Stimulated activated CD4-positive, alpha-beta T cell treated with anti-CD3 and anti-CD28 coated beads, Interleukin-15, amount 100 ng/mL, for 48 hours (primary cell): ENCODE results near the gene GTPBP6.

Experiments
- DNase-seq, 2 donors: peaks; one replicate each; pipeline ENCODE4 v3.0.0-alpha.2; 2020; ENCODE audit warnings: low read depth in 2 of 2

Gene GTPBP6

GRCh38 chrX:318739-319578 lies at the start of gene GTPBP6:
GTPBP6 (minus strand) TSS chrX:318796; CDS start chrX:318787, 9 bp downstream.
- DNase-seq = peak; percentile 98 to 99

GRCh38 chrX:367866-368265 lies 49.3 kb upstream of the GTPBP6 start:
- DNase-seq = no peak

- DNase-seq = no peak
Observed at GRCh38 chrX:367349-367748, 48.8 kb upstream of the GTPBP6 start.

- DNase-seq = no peak
Observed at GRCh38 chrX:363621-364375, 45.2 kb upstream of the GTPBP6 start.

- no peak for DNase-seq
Observed at GRCh38 chrX:362937-363620, 44.5 kb upstream of the GTPBP6 start.

- no peak for DNase-seq
Observed at GRCh38 chrX:362351-362750, 43.8 kb upstream of the GTPBP6 start.

- DNase-seq = no peak
Observed at GRCh38 chrX:361231-362145, 42.9 kb upstream of the GTPBP6 start.

GRCh38 chrX:360496-361150 lies 42.0 kb upstream of the GTPBP6 start:
- DNase-seq = no peak

- no peak for DNase-seq
Observed at GRCh38 chrX:358651-359143, 40.1 kb upstream of the GTPBP6 start.

- peak in 1 of 2 donors; percentile 15 for DNase-seq
Observed at GRCh38 chrX:357693-358471, 39.3 kb upstream of the GTPBP6 start.

GRCh38 chrX:357035-357692 lies 38.6 kb upstream of the GTPBP6 start:
- DNase-seq = no peak

GRCh38 chrX:356385-357034 lies 37.9 kb upstream of the GTPBP6 start:
- no peak for DNase-seq

- DNase-seq = no peak
Observed at GRCh38 chrX:355329-356050, 36.9 kb upstream of the GTPBP6 start.

- DNase-seq = no peak
Observed at GRCh38 chrX:353566-354535, 35.3 kb upstream of the GTPBP6 start.

- DNase-seq = no peak
Observed at GRCh38 chrX:352582-353314, 34.2 kb upstream of the GTPBP6 start.

- no peak for DNase-seq
Observed at GRCh38 chrX:352181-352580, 33.6 kb upstream of the GTPBP6 start.
